Measurements from ENCODE around the gene PRKCD. TPM values are rescaled to one million over a fixed set of nuclear protein-coding genes. Genes with fewer than 3 reads are reported as not detected.

PRKCD gene
- total RNA-seq, 1 experiment from 2014 or later: 34.3 TPM

DNA sequence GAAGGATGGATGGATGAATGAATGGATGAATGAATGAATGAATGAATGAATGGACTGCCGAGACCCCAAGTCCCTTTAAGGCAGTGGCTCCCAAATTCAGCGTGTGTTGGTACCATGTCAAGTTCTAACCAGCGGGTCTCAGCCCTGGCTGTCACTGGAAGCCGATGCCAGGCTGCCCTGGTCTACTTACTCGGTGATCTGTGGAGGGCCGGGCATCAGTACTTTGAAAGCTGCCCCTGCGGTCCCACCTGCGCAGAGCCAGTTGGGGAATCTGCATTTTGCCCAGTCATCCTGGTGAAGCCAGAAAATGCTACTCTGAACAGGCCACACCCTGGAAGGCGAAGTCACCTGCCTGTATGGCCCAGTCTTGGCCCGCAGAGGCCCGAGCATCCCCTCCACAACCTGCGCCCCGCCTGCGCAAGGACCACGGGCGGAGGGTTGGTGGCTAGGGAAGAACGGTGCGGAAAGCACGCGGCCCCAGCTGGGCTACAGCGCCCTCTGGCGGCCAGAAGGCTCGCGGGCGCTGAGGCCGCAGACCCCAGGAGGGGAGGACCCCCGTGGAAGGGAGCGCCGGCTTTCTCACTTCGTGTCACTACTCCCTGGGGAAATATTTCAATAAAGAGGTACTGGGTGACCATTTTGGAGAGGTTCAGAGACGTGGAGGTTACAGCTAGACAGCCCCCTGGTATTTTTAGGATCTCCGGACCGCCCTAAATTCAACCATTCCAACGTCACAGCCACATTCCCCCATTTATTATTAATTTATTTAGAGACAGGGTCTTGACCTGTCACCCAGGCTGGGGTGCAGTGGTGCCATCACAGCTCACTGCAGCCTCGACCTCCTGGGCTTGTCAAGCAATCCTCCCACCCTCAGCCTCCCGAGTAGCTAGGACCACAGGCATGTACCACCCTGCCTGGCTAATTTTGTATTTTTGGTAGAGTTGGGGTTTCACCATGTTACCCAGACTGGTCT is 34.9 kb downstream of the PRKCD start:
- Histone ChIP-seq H4K20me1 (ENCODE audit: insufficient read depth) (no peaks in the 10 kb centered on the region), H3K27me3 (ENCODE audit: insufficient read depth, low read depth) (no peaks in the 10 kb centered on the region), H3K4me2 (no peak overlapping the region), H3K27ac (no peak overlapping the region), H3K79me2 (ENCODE audit: low read depth) (no peaks in the 10 kb centered on the region), H3K9me2 (ENCODE audit: insufficient read depth) (no peaks in the 10 kb centered on the region), H3K36me3 (ENCODE audit: low read depth) (no peaks in the 10 kb centered on the region), H3K4me3 (no peak overlapping the region), H3K4me1 (replicated peaks; ENCODE audit: insufficient read depth) (peaks cover 8% of the 10 kb centered on the region), H2AFZ (no peak overlapping the region), H3K9me3 (ENCODE audit: insufficient read depth, low read depth) (no peaks in the 10 kb centered on the region), H3F3A (ENCODE audit: insufficient read depth, low read depth) (no peaks in the 10 kb centered on the region)
- no TSS peak for BruUV-seq (replicated peaks)
- TF ChIP-seq CTCF (conservative IDR thresholded peaks at IDR 0.05): peak; percentile 93
- TF ChIP-seq EZH2 (IDR thresholded peaks at IDR 0.05; ENCODE audit: low read depth): no peak
- POLR2A ChIA-PET (ENCODE audit: unreplicated experiment): no interaction called here
- CTCF ChIA-PET: interaction anchor here (0.6 to 1.4 kb wide), 3 partner anchors 41 to 82 kb away, joined by 3 to 7 read pairs (median 6); no protein-coding TSS in a partner anchor
- peak in 1 of 2 experiments; percentile 51 for DNase-seq
- intact Hi-C loops (cut with micrococcal nuclease; ENCODE audit: unreplicated experiment): loop anchor here (1.0 to 10.0 kb wide), 3 partner anchors 62 to 519 kb away; no protein-coding TSS in a partner anchor

DNA sequence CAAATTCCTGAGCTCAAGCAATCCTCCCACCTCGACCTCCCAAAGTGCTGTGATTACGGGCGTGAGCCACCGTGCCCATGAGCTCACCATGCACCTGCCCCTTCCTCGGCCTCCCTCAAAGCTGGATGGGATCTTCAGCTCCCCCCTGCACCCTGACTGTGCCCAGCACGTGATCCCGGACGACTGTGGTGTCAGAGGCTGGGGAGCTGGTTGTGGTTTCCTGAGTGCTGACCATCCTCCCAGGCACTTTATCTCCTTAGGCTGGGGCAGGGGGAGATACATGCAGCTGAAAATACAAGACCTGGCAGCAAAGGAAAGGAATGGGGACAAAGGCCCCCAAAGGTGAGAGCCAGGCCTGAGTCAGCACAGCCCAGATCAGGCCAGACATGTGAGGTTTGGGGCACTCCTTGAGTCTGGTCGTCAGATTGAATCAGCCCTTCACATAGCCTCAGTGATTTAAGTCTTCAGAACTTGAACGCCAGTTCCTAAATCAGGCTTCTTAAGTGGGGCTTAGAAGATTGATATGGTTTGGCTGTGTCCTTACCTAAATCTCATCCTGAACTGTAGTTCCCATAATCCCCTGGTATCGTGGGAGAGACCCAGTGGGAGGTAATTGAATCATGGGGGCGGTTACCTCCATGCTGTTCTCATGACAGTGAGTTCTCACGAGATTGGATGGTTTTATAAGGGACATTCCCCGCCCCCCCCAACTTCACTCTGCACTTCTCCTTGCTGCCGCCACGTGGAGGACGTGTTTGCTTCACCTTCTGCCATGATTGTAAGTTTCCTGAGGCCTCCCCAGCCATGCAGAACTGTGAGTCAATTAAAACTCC is 35.8 kb downstream of the PRKCD start:
- H3K27me3 ChIP-seq (ENCODE audit: insufficient read depth, low read depth): no peaks in the 10 kb centered on the region
- peak; percentile 38 to 42 for DNase-seq
- H2AFZ ChIP-seq: no peak overlapping the region
- POLR2A ChIA-PET (ENCODE audit: unreplicated experiment): interaction anchor here (0.5 to 0.7 kb wide), 2 partner anchors 87 to 151 kb away, joined by 3 to 6 read pairs; no protein-coding TSS in a partner anchor
- intact Hi-C loops (cut with micrococcal nuclease; ENCODE audit: unreplicated experiment): loop anchor here (1.0 to 10.0 kb wide), 3 partner anchors 62 to 518 kb away; no protein-coding TSS in a partner anchor
- H3K4me3 ChIP-seq: no peak overlapping the region
- H3K4me2 ChIP-seq: no peak overlapping the region
- no peaks in the 10 kb centered on the region for H3K79me2 ChIP-seq (ENCODE audit: low read depth)
- CTCF ChIA-PET: interaction anchor here (0.6 to 1.4 kb wide), 3 partner anchors 40 to 83 kb away, joined by 3 to 7 read pairs (median 6); no protein-coding TSS in a partner anchor
- H3K4me1 ChIP-seq (replicated peaks; ENCODE audit: insufficient read depth): peaks cover 8% of the 10 kb centered on the region
- no peaks in the 10 kb centered on the region for H3F3A ChIP-seq (ENCODE audit: insufficient read depth, low read depth)
- H3K36me3 ChIP-seq (ENCODE audit: low read depth): no peaks in the 10 kb centered on the region
- no peak for TF ChIP-seq CTCF (conservative IDR thresholded peaks at IDR 0.05)
- H4K20me1 ChIP-seq (ENCODE audit: insufficient read depth): no peaks in the 10 kb centered on the region
- no peaks in the 10 kb centered on the region for H3K9me3 ChIP-seq (ENCODE audit: insufficient read depth, low read depth)
- H3K9me2 ChIP-seq (ENCODE audit: insufficient read depth): no peaks in the 10 kb centered on the region
- BruUV-seq (replicated peaks): TSS peak; percentile 23
- H3K27ac ChIP-seq: no peak overlapping the region
